UCSD-AML1 (cell line): ENCODE data around the gene ESCO1.
"Not testable (repeated sequence)": the region's sequence is repeated elsewhere in the genome, so short reads cannot be mapped to it uniquely, and the experiment has no call there.

Source experiments
- DNase-seq: peaks from one replicate; lab custom pipeline; 2025; ENCODE audit not compliant: unreplicated experiment; lab: John Stamatoyannopoulos, UW

The ESCO1 gene

DNA sequence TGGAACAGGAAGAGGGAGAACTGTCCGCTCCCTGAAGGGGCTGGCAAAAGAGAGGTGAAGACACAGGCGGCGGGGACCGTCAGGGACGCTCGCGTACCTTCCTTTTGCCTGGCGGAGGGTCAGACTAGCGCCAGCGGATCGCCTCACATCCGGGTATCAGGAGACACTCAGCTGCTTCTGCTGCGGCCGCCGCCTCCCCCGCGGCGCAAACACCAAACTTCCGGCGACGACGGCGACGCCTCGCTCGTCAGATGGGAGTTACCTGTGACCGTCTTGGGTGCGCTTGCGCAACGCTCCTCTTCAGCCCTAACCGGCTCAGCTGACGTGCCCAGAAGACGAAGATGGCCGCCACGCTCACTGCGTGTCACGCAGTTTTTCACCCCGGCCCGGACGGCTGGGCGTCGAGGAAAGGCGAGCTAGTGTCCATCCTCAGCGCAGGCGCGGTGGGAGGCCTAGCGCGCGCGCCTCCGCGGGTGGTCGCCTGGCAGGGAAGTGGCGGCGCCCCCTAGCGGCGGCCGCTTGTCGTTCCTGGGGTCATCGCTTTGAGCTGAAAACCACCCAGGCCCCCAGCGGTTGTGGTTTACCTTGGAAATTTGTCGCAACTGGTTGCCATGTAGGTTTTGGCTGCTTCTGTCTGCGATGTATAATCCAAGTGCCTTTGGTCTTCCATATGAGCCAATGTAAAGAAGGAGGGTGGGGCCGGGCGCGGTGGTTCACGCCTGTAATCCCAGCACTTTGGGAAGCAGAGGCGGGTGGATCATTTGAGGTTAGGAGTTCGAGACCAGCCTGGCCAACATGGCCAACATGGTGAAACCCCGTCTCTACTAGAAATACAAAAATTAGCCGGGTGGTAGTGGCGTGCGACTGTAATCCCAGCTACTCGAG is at the start of gene ESCO1:
Gene ESCO1, minus strand, starts transcription at position 179 of the 885 bp plus-strand sequence. CDS start 25,861 bp downstream, outside the sequence.
- peak; percentile 98 for DNase-seq

GRCh38 chr18:21640375-21640774 is 39.9 kb upstream of the ESCO1 start:
- DNase-seq: not testable (repeated sequence)

GRCh38 chr18:21638822-21639221 is 38.3 kb upstream of the ESCO1 start:
- no peak for DNase-seq

DNA sequence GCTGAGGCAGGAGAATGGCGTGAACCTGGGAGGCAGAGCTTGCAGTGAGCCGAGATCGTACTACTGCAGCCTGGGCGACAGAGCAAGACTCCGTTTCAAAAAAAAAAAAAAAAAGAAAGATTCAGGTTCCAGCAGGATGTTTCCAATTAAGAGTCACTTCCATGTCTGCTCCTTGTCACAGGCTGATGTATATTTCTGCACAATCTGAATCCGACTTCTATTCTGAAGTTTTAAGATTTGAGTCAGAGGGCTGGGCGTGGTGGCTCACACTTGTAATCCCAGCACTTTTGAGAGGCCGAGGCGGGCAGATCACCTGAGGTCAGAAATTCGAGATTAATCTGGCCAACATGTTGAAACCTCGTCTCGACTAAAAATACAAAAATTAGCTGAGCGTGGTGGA is 36.3 kb upstream of the ESCO1 start:
- no peak for DNase-seq

GRCh38 chr18:21634588-21635199 is 34.2 kb upstream of the ESCO1 start:
- DNase-seq: no peak

DNA sequence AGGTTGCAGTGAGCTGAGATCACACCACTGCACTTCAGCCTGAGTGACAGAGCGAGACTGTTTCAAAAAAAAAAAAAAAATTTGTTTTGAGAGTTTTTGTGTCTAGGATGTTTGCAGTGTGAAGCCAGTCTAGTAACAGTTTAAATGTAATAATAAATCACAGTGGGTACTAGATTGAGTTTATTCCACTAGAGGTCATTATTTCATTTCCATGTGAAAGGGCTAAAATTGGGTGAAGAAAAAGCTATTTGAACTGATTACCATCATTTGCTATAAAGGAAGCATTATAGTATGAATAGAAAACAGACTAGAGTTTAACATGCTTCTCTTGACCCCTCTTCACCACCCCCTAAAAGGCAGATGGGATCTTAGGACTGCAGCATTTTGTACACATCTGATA is 31.9 kb upstream of the ESCO1 start:
- DNase-seq: no peak

GRCh38 chr18:21629089-21629832 is 28.8 kb upstream of the ESCO1 start:
- DNase-seq: no peak

DNA sequence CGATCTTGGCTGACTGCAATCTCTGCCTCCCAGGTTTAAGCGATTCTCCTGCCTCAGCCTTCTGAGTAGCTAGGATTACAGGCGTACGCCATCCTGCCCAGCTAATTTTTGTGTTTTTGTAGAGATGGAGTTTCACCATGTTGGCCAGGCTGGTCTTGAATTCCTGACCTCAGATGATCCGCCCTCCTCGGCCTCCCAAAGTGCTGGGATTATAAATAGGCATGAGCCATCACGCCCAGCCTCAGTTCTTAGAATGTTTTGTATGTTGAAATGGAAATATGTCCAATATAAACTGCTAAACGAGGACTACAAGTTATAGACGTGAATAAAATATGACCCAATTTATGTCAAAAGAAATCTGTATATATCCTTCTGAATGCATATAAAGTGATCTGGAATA is 21.1 kb upstream of the ESCO1 start:
- DNase-seq: not testable (repeated sequence)

GRCh38 chr18:21612125-21613039 is 11.9 kb upstream of the ESCO1 start, which contains the start of gene SNRPD1:
Gene SNRPD1, plus strand, starts transcription at chr18:21612314. Its CDS starts 116 bp downstream, at chr18:21612430.
- DNase-seq: peak; percentile 94

DNA sequence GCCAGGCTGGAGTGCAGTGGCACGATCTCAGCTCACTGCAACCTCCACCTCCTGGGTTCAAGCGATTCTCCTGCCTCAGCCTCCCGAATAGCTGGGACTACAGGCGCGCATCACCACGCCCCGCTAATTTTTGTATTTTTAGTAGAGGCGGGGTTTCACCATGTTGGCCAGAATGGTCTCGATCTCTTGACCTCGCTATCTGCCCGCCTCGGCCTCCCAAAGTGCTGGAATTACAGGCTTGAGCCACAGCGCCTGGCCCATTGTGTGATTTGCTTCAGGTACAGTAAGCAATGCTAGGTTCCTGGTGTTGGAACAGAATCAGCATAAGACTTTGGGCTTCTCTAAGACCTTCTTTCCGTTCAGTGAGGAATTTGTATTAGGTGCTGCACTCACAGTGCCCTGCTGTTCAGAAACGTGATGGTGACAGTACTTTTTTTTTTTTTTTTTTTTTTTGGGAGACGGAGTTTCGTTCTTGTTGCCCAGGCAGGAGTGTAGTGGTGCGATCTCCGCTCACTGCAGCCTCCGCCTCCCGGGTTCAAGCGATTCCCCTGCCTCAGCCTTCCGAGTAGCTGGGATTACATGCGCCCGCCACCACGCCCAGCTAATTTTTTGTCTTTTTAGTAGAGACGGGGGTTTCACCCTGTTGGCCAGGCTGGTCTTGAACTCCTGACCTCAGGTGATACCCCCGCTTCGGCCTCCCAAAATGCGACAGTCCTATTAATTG is 11.1 kb upstream of the ESCO1 start:
- not testable (repeated sequence) for DNase-seq

DNA sequence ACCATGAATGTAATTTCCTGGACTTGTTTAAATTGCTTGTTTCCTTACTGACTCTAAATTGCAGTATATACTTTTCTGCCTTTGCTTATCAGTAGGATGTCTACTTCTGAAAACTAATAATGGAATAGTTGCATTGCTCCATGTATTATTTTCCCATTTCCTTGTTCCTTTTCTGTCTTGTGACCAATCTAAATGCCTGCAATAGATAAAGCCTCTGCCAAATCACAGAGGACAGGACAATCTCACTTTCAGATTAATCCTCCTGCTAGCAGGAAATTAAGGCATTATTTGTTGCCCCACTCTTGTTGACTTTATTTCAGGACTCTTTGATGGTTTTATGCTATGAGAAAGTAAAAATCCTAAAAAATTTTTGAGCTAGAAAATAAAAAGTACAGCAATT is 4.7 kb upstream of the ESCO1 start:
- no peak for DNase-seq

DNA sequence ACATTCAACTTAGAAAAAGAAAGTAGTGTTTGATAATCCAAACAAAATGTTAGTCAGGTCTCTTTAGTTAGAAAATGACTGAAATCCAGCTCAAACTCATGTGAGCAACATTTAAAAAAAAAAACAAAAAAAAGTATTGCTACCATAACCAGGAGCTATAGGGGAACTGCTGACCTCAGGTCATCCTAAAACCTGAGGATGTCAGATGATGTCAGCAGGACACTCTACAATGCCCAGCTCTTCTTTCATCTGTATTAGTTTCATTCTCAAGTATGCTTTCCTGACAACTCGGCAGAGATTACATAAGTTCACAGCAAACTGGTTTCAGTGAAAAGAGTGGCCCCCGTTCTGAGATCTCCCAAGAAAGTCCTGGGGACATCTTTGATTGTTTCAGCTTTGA is 4.2 kb upstream of the ESCO1 start:
- no peak for DNase-seq

DNA sequence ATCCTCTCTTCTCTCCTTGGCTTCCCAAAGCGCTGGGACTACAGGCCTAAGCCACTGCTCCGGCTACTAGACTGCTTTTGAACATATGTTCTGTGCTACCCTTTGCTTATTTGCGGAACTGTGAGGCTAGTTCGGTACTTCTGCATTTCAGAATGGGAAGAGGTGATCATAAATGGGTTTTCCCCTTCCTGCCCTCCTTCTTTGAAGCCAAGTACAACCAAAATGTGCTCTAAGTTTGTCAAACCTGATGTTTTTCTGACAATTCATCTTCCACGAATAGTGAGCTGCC is 1.7 kb upstream of the ESCO1 start:
- peak; percentile 41 for DNase-seq

GRCh38 chr18:21599585-21600525 is 649 bp downstream of the ESCO1 start:
- DNase-seq: peak; percentile 40

- peak; percentile 17 for DNase-seq
These were observed 1.5 kb downstream of the ESCO1 start for GRCh38 chr18:21598726-21599584.

GRCh38 chr18:21597620-21598019 is 2.9 kb downstream of the ESCO1 start:
- no peak for DNase-seq

GRCh38 chr18:21593540-21594257 is 6.8 kb downstream of the ESCO1 start:
- no peak for DNase-seq
